GM12878 (cell line): ENCODE results near the gene B3GALNT1.

Experiments used
- BCL11A ChIP-seq: IDR thresholded peaks from 2 replicates; pipeline ENCODE4 v1.6.1; 2011; ENCODE audit warnings: low read depth, low read length
- CBX5 ChIP-seq: sonication (generic); IDR thresholded peaks from 2 replicates; pipeline ENCODE4 v1.6.1; 2016; ENCODE audit warnings: low read depth, moderate library complexity, mild to moderate bottlenecking, inconsistent platforms
- MYC ChIP-seq: IDR thresholded peaks from 2 replicates; pipeline ENCODE4 v1.6.1; 2011; ENCODE audit warnings: mild to moderate bottlenecking, low read length, moderate library complexity, inconsistent platforms; ENCODE audit not compliant: insufficient read depth, insufficient replicate concordance, insufficient read length, severe bottlenecking
- NR2C2 ChIP-seq: IDR thresholded peaks from 2 replicates; pipeline ENCODE4 v1.6.1; 2011; ENCODE audit warnings: borderline replicate concordance, low read depth; ENCODE audit not compliant: control insufficient read depth, insufficient read length
- PAX8 ChIP-seq: fragments of 450-650 bp; IDR thresholded peaks from 2 replicates; pipeline ENCODE4 v1.6.1; 2017; ENCODE audit warnings: mild to moderate bottlenecking, moderate library complexity
- RAD21 ChIP-seq: IDR thresholded peaks from 2 replicates; pipeline ENCODE4 v1.6.1; 2011; ENCODE audit warnings: mild to moderate bottlenecking, low read depth, low read length, moderate library complexity; ENCODE audit not compliant: insufficient read depth
- SMAD1 ChIP-seq: fragments of 450-650 bp; IDR thresholded peaks from 2 replicates; pipeline ENCODE4 v1.6.1; 2018; ENCODE audit warnings: mild to moderate bottlenecking, low read depth; ENCODE audit not compliant: partially characterized antibody
- ZSCAN29 ChIP-seq: fragments of 450-650 bp; IDR thresholded peaks from 2 replicates; pipeline ENCODE4 v1.6.1; 2017; ENCODE audit warnings: mild to moderate bottlenecking, moderate library complexity
- TF ChIP-seq, protein P1 (sequence below): IDR thresholded peaks from 2 replicates; pipeline ENCODE4 v1.6.1; 2012; ENCODE audit warnings: low read length, inconsistent platforms
- TF ChIP-seq, protein P2 (sequence below), 3 experiments: IDR thresholded peaks in 2 of 3; conservative IDR thresholded peaks in 1 of 3; 2 replicates each; pipeline ENCODE4 v1.5.1; 2011; ENCODE audit warnings: low read depth in 3 of 3, low read length in 3 of 3, mild to moderate bottlenecking in 3 of 3, control low read depth in 2 of 3, moderate library complexity in 2 of 3, inconsistent platforms in 1 of 3, mixed read lengths in 1 of 3; ENCODE audit not compliant: control insufficient read depth in 2 of 3, insufficient read depth in 1 of 3; ENCODE audit errors: extremely low read depth in 1 of 3
- TF ChIP-seq, protein P3 (sequence below): IDR thresholded peaks from 2 replicates; pipeline ENCODE4 v1.6.1; 2012; ENCODE audit warnings: low read depth, low read length, improper control_type of control experiment

DNA sequence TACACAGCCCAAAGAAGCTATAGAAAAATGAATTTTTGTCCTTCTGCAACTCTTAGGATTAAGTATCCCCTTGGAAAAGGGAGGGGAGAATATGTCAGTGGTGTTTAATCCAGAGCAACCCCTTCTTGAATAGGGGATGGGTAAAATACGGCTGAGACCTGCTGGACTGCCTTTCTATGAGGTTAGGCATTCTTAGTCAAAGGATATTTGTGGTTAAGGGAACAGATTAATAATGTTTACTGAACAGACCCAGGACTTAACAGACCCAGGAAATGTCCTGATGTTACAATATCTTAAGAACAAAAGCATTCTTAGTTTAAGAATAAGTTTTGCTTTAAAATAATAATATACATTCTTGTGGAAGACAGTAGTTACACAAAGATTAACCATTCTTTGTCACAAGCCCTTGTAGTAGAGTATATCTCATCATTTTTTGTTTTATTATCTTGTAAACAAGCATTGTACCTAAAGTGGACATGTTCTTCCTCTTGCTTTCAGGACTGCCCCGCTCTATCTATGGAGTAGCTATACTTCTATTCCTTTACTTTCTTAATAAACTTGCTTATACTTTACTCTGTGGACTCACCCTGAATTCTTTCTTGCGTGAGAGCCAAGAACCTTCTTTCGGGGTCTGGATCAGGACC is 43.8 kb upstream of the B3GALNT1 start:
- TF ChIP-seq, protein P1, sequence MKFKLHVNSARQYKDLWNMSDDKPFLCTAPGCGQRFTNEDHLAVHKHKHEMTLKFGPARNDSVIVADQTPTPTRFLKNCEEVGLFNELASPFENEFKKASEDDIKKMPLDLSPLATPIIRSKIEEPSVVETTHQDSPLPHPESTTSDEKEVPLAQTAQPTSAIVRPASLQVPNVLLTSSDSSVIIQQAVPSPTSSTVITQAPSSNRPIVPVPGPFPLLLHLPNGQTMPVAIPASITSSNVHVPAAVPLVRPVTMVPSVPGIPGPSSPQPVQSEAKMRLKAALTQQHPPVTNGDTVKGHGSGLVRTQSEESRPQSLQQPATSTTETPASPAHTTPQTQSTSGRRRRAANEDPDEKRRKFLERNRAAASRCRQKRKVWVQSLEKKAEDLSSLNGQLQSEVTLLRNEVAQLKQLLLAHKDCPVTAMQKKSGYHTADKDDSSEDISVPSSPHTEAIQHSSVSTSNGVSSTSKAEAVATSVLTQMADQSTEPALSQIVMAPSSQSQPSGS: no peak
- TF ChIP-seq MYC (no peak), ZSCAN29 (no peak), RAD21 (no peak), SMAD1 (no peak), PAX8 (no peak), BCL11A (no peak), NR2C2 (no peak), CBX5 (no peak)
- TF ChIP-seq, protein P2, sequence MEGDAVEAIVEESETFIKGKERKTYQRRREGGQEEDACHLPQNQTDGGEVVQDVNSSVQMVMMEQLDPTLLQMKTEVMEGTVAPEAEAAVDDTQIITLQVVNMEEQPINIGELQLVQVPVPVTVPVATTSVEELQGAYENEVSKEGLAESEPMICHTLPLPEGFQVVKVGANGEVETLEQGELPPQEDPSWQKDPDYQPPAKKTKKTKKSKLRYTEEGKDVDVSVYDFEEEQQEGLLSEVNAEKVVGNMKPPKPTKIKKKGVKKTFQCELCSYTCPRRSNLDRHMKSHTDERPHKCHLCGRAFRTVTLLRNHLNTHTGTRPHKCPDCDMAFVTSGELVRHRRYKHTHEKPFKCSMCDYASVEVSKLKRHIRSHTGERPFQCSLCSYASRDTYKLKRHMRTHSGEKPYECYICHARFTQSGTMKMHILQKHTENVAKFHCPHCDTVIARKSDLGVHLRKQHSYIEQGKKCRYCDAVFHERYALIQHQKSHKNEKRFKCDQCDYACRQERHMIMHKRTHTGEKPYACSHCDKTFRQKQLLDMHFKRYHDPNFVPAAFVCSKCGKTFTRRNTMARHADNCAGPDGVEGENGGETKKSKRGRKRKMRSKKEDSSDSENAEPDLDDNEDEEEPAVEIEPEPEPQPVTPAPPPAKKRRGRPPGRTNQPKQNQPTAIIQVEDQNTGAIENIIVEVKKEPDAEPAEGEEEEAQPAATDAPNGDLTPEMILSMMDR (IDR thresholded peaks at IDR 0.05 in 2 of 3, conservative IDR thresholded peaks at IDR 0.05 in 1 of 3; ENCODE audit: control insufficient read depth in 2 of 3, extremely low read depth in 1 of 3, insufficient read depth in 1 of 3, low read depth in 3 of 3, low read length in 3 of 3): no peak
- TF ChIP-seq, protein P3, sequence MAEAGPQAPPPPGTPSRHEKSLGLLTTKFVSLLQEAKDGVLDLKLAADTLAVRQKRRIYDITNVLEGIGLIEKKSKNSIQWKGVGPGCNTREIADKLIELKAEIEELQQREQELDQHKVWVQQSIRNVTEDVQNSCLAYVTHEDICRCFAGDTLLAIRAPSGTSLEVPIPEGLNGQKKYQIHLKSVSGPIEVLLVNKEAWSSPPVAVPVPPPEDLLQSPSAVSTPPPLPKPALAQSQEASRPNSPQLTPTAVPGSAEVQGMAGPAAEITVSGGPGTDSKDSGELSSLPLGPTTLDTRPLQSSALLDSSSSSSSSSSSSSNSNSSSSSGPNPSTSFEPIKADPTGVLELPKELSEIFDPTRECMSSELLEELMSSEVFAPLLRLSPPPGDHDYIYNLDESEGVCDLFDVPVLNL: no peak
